GM23248 (cell line): ENCODE results near the gene IVNS1ABP. TPM values are rescaled to one million over a fixed set of nuclear protein-coding genes. Genes with fewer than 3 reads are reported as not detected.
"Not testable (repeated sequence)": the region's sequence is repeated elsewhere in the genome, so short reads cannot be mapped to it uniquely, and the experiment has no call there.

ENCODE experiments used
- DNase-seq: peaks from one replicate; pipeline ENCODE4 v3.0.0-alpha.2; 2015
- H2AFZ ChIP-seq: fragments of 200-600 bp; sonication (generic); 2 replicates; pipeline ENCODE4 v1.6.1; 2016; ENCODE audit warnings: antibody characterized with exemption
- H3F3A ChIP-seq: fragments of 200-600 bp; sonication (generic); 2 replicates; pipeline ENCODE4 v1.6.1; 2016; ENCODE audit warnings: mild to moderate bottlenecking, antibody characterized with exemption, mixed run types; ENCODE audit not compliant: insufficient read depth
- H3K27ac ChIP-seq: fragments of 200-600 bp; sonication (generic); 2 replicates; pipeline ENCODE4 v1.5.1; 2016; ENCODE audit warnings: mild to moderate bottlenecking
- H3K27me3 ChIP-seq: fragments of 200-600 bp; sonication (generic); replicated peaks from 2 replicates; pipeline ENCODE4 v1.6.1; 2016; ENCODE audit warnings: mild to moderate bottlenecking; ENCODE audit not compliant: insufficient read depth
- H3K36me3 ChIP-seq: fragments of 200-600 bp; sonication (generic); 2 replicates; pipeline ENCODE4 v1.6.1; 2016; ENCODE audit warnings: low read depth, mild to moderate bottlenecking
- H3K4me1 ChIP-seq: fragments of 200-600 bp; sonication (generic); 2 replicates; pipeline ENCODE4 v1.6.1; 2016; ENCODE audit warnings: mild to moderate bottlenecking; ENCODE audit not compliant: insufficient read depth
- H3K4me2 ChIP-seq: fragments of 200-600 bp; sonication (generic); one replicate; pipeline ENCODE4 v1.6.1; 2016; ENCODE audit warnings: mild to moderate bottlenecking; ENCODE audit not compliant: unreplicated experiment
- H3K4me3 ChIP-seq: fragments of 200-600 bp; sonication (generic); 2 replicates; pipeline ENCODE4 v1.5.1; 2016; ENCODE audit warnings: mild to moderate bottlenecking
- H3K79me2 ChIP-seq: fragments of 200-600 bp; sonication (generic); 2 replicates; pipeline ENCODE4 v1.6.1; 2016; ENCODE audit warnings: mild to moderate bottlenecking; ENCODE audit not compliant: insufficient read depth
- H3K9ac ChIP-seq: fragments of 200-600 bp; sonication (generic); 2 replicates; pipeline ENCODE4 v1.6.1; 2016; ENCODE audit warnings: mild to moderate bottlenecking
- H3K9me2 ChIP-seq: fragments of 200-600 bp; sonication (generic); 2 replicates; pipeline ENCODE4 v1.6.1; 2016; ENCODE audit warnings: mixed run types, mild to moderate bottlenecking, moderate library complexity; ENCODE audit not compliant: insufficient read depth
- H3K9me3 ChIP-seq: fragments of 200-600 bp; sonication (generic); one replicate; pipeline ENCODE4 v1.6.1; 2017; ENCODE audit warnings: low read depth
- H4K20me1 ChIP-seq: fragments of 200-600 bp; sonication (generic); 2 replicates; pipeline ENCODE4 v1.6.0; 2016; ENCODE audit not compliant: insufficient read depth
- EZH2 ChIP-seq: fragments of 200-600 bp; sonication (generic); IDR thresholded peaks from 2 replicates; pipeline ENCODE4 v1.6.1; 2018; ENCODE audit warnings: antibody characterized with exemption, mild to moderate bottlenecking; ENCODE audit not compliant: insufficient read depth, poor library complexity, severe bottlenecking
- EZH2phosphoT487 ChIP-seq: fragments of 200-600 bp; sonication (generic); IDR thresholded peaks from 2 replicates; pipeline ENCODE4 v1.6.1; 2018; ENCODE audit warnings: antibody characterized with exemption, moderate library complexity, mild to moderate bottlenecking, low read depth; ENCODE audit not compliant: insufficient read depth
- WGBS, 2 experiments: methylation state at CpG; one replicate each; pipeline ENCODE4 v1.1.6; 2015 to 2017; ENCODE audit warnings: low lambda C conversion rate in 2 of 2, low coverage in 1 of 2; ENCODE audit errors: missing lambda C conversion rate in 2 of 2; 5-methylcytosine and 5-hydroxymethylcytosine counted together
- in situ Hi-C: fragments of 300-500 bp; cut with MboI; formaldehyde crosslinking; loops from 2 replicates; pipeline ENCODE4 v1.15.0; 2020
- polyA plus RNA-seq: library from polyadenylated mRNA; unstranded; fragments of >200 nt; fragmentation: Nextera tagmentation; extraction: Ambion mirVana; gene quantifications from 2 replicates; pipeline ENCODE4 v1.2.1, GENCODE V29; 2016
- total RNA-seq: library from RNA; depleted of rRNA; stranded (reverse); fragments of >200 nt; shearing (Covaris generic); gene quantifications from 2 replicates; pipeline ENCODE4 v1.2.3, GENCODE V29; 2014

IVNS1ABP gene
- total and polyA plus RNA-seq, 2 experiments from 2014 or later, result 51.4 to 52.0 TPM

DNA sequence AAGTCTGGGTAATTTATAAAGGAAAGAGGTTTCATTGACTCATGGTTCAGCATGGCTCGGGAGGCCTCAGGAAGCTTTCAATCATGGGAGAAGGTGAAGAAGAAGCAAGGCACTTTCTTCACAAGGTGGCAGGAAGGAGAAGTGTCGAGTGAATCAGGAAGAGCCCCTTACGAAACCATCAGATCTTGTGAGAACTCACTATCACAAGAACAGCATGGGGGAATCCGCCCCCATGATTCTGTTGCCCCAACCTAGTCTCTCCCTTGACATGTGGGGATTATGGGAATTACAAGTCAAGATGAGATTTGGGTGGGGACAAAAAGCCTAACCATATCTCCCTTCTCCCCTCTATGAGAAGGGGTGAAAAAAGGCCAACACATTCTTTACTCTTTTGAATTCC is 11.2 kb upstream of the IVNS1ABP start:
- 90 to 92% methylated on average over 4 of the region's 4 CpGs for WGBS, 2 experiments
- Histone ChIP-seq H2AFZ (no peak overlapping the region), H3K36me3 (no peaks in the 10 kb centered on the region), H3K9me3 (no peaks in the 10 kb centered on the region), H3K27ac (no peak overlapping the region), H3F3A (no peaks in the 10 kb centered on the region), H3K9ac (no peak overlapping the region), H3K4me1 (no peaks in the 10 kb centered on the region), H3K4me3 (no peak overlapping the region), H3K9me2 (no peaks in the 10 kb centered on the region), H3K79me2 (no peaks in the 10 kb centered on the region), H4K20me1 (no peaks in the 10 kb centered on the region), H3K4me2 (no peak overlapping the region), H3K27me3 (no peaks in the 10 kb centered on the region)
- TF ChIP-seq EZH2 (no peak), EZH2phosphoT487 (no peak)
- in situ Hi-C loops, result no loop called here
- no peak for DNase-seq

DNA sequence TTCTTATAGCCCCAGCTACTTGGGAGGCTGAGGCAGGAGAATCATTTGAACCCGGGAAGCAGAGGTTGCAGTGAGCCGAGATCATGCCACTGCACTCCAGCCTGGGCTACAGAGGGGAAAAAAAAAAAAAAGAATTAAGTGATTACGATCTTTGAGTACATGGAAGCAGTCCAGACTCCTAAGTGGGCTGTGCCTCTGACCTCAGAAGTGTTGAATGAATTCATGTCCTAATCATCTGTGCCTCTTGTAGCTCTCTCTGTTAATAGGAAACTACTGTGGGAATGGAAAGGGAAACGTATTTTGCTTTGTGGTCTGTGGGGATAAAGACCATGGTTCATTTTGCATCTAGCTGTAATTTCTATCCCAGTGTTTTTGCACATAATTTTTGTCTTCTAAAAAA is 8.4 kb upstream of the IVNS1ABP start:
- Histone ChIP-seq H3K9me2 (no peaks in the 10 kb centered on the region), H3K4me3 (no peak overlapping the region), H4K20me1 (no peaks in the 10 kb centered on the region), H3F3A (no peaks in the 10 kb centered on the region), H3K79me2 (no peaks in the 10 kb centered on the region), H3K9ac (no peak overlapping the region), H3K27ac (no peak overlapping the region), H3K27me3 (no peaks in the 10 kb centered on the region), H3K36me3 (no peaks in the 10 kb centered on the region), H3K4me1 (no peaks in the 10 kb centered on the region), H3K9me3 (no peaks in the 10 kb centered on the region), H3K4me2 (no peak overlapping the region), H2AFZ (no peak overlapping the region)
- in situ Hi-C loops, result no loop called here
- TF ChIP-seq EZH2phosphoT487 (no peak), EZH2 (no peak)
- WGBS, 2 experiments, result 47 to 58% methylated on average over 4 of the region's 4 CpGs
- no peak for DNase-seq

DNA sequence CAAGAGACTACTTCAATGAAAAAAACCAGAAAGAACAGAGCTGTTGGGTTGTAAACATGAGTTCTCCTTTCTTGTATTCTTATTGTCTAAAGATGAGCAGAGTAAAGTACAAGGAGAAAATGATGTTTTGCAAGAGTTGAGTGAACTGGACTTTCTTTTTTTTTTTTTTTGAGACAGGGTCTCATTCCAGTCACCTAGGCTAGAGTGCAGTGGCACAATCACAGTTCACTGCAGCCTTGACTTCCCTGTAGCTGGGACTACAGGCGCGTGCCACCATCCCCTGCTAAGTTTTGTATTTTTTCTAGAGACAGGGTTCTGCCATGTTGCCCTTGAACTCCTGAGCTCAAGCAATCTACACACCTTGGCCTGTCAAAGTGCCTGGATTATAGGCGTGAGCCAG is 7.1 kb upstream of the IVNS1ABP start:
- H3K4me1 ChIP-seq, result no peaks in the 10 kb centered on the region
- H3K79me2 ChIP-seq, result no peaks in the 10 kb centered on the region
- no peaks in the 10 kb centered on the region for H3F3A ChIP-seq
- H3K9me3 ChIP-seq, result no peaks in the 10 kb centered on the region
- H2AFZ ChIP-seq, result no peak overlapping the region
- no peak for DNase-seq
- TF ChIP-seq EZH2 (no peak), EZH2phosphoT487 (no peak)
- H4K20me1 ChIP-seq, result no peaks in the 10 kb centered on the region
- 96 to 98% methylated on average over 3 of the region's 3 CpGs for WGBS, 2 experiments
- H3K36me3 ChIP-seq, result no peaks in the 10 kb centered on the region
- no peak overlapping the region for H3K9ac ChIP-seq
- no peak overlapping the region for H3K4me3 ChIP-seq
- H3K27me3 ChIP-seq, result no peaks in the 10 kb centered on the region
- H3K9me2 ChIP-seq, result no peaks in the 10 kb centered on the region
- H3K4me2 ChIP-seq, result no peak overlapping the region
- H3K27ac ChIP-seq, result no peak overlapping the region
- in situ Hi-C loops, result no loop called here

DNA sequence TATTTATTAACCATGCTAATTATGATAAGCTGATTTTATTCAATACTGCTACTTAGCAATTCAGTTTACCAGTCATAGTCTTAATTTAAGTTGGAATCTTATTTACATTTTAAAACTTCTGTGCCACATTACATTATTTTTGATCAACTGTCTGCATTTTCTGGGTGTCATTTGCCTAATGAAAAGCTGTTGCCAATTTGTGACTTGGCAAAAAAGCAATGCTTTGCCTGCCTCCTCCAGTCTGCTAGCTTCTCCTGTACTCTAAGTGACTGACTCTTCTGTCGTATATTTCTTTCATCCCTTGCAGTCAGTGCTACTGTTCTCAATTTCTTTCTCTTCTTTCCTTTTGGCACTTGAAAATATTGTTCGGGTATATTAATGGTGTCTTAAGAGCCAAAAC is 5.6 kb upstream of the IVNS1ABP start:
- TF ChIP-seq EZH2phosphoT487 (no peak), EZH2 (no peak)
- no peaks in the 10 kb centered on the region for H3K9me2 ChIP-seq
- no peaks in the 10 kb centered on the region for H3K9me3 ChIP-seq
- H4K20me1 ChIP-seq, result no peaks in the 10 kb centered on the region
- no peak overlapping the region for H3K4me2 ChIP-seq
- in situ Hi-C loops, result no loop called here
- no peaks in the 10 kb centered on the region for H3F3A ChIP-seq
- no peak overlapping the region for H3K4me3 ChIP-seq
- no peaks in the 10 kb centered on the region for H3K27me3 ChIP-seq
- H2AFZ ChIP-seq, result no peak overlapping the region
- DNase-seq, result no peak
- H3K79me2 ChIP-seq, result no peaks in the 10 kb centered on the region
- no peak overlapping the region for H3K27ac ChIP-seq
- H3K9ac ChIP-seq, result no peak overlapping the region
- WGBS, 2 experiments, result 10 to 12% methylated on average over 2 of the region's 2 CpGs
- no peaks in the 10 kb centered on the region for H3K36me3 ChIP-seq
- no peaks in the 10 kb centered on the region for H3K4me1 ChIP-seq

DNA sequence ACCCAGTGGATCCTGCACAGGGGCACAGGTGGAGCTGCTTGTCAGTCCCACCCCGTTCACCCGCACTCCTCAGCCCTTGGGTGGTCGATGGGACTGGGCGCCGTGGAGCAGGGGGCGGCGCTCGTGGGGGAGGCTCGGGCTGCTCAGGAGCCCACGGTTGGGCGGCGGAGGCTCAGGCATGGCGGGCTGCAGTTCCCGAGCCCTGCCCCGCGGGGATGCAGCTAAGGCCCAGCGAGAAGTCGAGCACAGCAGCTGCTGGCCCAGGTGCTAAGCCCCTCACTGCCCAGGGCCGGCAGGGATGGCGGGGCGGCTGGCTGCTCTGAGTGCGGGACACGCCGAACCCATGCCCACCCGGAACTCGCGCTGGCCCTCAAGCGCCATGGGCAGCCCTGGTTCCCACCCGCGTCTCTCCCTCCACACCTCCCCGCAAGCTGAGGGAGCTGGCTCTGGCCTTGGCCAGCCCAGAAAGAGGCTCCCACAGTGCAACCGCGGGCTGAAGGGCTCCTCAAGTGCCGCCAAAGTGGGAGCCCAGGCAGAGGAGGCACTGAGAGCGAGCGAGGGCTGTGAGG is 4.7 kb upstream of the IVNS1ABP start:
- H3K27ac ChIP-seq, H3K27me3 ChIP-seq, H4K20me1 ChIP-seq, H3K4me3 ChIP-seq, H3K79me2 ChIP-seq, H3K9ac ChIP-seq, DNase-seq, in situ Hi-C loops, H3K9me2 ChIP-seq, H3F3A ChIP-seq, H3K36me3 ChIP-seq, H2AFZ ChIP-seq, H3K4me1 ChIP-seq, H3K9me3 ChIP-seq, H3K4me2 ChIP-seq: not testable (repeated sequence)
- WGBS, 2 experiments, result 96% methylated on average over 16 to 36 of the region's 36 CpGs

DNA sequence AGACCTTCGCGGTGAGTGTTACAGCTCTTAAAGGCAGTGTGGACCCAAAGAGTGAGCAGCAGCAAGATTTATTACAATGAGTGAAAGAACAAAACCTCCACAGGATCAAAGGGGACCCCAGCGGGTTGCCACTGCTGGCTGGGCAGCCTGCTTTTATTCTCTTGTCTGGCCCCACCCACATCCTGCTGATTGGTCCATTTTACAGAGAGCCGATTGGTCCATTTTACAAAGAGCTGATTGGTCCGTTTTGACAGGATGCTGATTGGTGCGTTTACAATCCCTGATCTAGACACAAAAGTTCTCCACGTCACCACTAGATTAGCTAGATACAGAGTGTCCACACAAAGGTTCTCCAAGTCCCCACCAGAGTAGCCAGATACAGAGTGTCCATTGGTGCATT is 4.1 kb upstream of the IVNS1ABP start:
- H3K4me1 ChIP-seq, H3K9me3 ChIP-seq, H3K79me2 ChIP-seq, H3K9me2 ChIP-seq, H3K4me3 ChIP-seq, H3K27me3 ChIP-seq, H4K20me1 ChIP-seq, H3K4me2 ChIP-seq, H2AFZ ChIP-seq, H3F3A ChIP-seq, H3K9ac ChIP-seq, DNase-seq, H3K36me3 ChIP-seq, in situ Hi-C loops, H3K27ac ChIP-seq: not testable (repeated sequence)
- 93 to 96% methylated on average over 7 of the region's 7 CpGs for WGBS, 2 experiments
